ENCODE measurements around the gene KITLG.

DNA sequence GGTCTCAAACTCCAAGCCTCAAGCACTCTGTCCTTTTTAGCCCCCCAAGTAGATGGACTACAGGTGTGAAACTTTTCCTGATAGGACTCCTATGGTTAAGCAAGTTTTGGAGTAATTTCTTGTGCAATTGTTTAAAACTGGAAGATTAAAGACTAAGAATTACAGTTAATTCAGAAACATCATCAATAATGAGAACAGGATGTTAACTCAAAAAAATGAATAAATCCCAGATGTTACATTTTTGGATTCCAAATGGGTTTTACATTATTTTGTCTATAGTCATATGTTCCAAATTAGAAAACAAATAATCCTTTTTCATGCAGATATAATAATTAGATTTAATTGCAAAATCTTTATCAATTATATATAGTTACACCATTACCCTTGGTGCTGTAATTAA lies 24.4 kb upstream of the KITLG start:
- TF ChIP-seq, protein P1, sequence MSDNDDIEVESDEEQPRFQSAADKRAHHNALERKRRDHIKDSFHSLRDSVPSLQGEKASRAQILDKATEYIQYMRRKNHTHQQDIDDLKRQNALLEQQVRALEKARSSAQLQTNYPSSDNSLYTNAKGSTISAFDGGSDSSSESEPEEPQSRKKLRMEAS (IDR thresholded peaks at IDR 0.05; ENCODE audit: low read depth), result no peak
- TF ChIP-seq, protein P2, sequence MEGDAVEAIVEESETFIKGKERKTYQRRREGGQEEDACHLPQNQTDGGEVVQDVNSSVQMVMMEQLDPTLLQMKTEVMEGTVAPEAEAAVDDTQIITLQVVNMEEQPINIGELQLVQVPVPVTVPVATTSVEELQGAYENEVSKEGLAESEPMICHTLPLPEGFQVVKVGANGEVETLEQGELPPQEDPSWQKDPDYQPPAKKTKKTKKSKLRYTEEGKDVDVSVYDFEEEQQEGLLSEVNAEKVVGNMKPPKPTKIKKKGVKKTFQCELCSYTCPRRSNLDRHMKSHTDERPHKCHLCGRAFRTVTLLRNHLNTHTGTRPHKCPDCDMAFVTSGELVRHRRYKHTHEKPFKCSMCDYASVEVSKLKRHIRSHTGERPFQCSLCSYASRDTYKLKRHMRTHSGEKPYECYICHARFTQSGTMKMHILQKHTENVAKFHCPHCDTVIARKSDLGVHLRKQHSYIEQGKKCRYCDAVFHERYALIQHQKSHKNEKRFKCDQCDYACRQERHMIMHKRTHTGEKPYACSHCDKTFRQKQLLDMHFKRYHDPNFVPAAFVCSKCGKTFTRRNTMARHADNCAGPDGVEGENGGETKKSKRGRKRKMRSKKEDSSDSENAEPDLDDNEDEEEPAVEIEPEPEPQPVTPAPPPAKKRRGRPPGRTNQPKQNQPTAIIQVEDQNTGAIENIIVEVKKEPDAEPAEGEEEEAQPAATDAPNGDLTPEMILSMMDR (IDR thresholded peaks at IDR 0.05), result no peak
- TF ChIP-seq RXRA (IDR thresholded peaks at IDR 0.05; ENCODE audit: borderline replicate concordance, low read depth) (no peak), YY1 (IDR thresholded peaks at IDR 0.05; ENCODE audit: low read depth) (no peak), TEAD4 (IDR thresholded peaks at IDR 0.05; ENCODE audit: borderline replicate concordance, insufficient read depth) (no peak), RFX5 (IDR thresholded peaks at IDR 0.05; ENCODE audit: low read length) (no peak), MEF2A (IDR thresholded peaks at IDR 0.05; ENCODE audit: borderline replicate concordance, low read depth) (no peak)

Measured in SK-N-SH (cell line).